Transverse colon (tissue), 4 donors: Measurements from ENCODE around the gene FGD5.

ENCODE experiments used
- CTCF ChIP-seq, 5 experiments: fragments of 200-600 bp in 3 of 5; fragments of 450-650 bp in 2 of 5; sonication (generic) in 3 of 5; IDR thresholded peaks; 1 replicate in 2 of 5; 2 replicates in 3 of 5; pipeline ENCODE4 v1.5.1; 2016 to 2017; ENCODE audit warnings: antibody characterized with exemption in 5 of 5, inconsistent platforms in 3 of 5, mild to moderate bottlenecking in 2 of 5, moderate library complexity in 1 of 5
- EP300 ChIP-seq: sonication (generic); formaldehyde crosslinking; IDR thresholded peaks from one replicate; pipeline ENCODE4 v1.6.1; 2017; ENCODE audit warnings: antibody characterized with exemption, low read depth
- POLR2A ChIP-seq: fragments of 450-650 bp; IDR thresholded peaks from one replicate; pipeline ENCODE4 v1.6.1; 2016; ENCODE audit warnings: antibody characterized with exemption, mild to moderate bottlenecking, moderate library complexity
- POLR2AphosphoS5 ChIP-seq, 3 donors: sonication (generic); formaldehyde crosslinking; IDR thresholded peaks; one replicate each; pipeline ENCODE4 v1.6.1; 2016; ENCODE audit warnings: antibody characterized with exemption in 3 of 3

DNA sequence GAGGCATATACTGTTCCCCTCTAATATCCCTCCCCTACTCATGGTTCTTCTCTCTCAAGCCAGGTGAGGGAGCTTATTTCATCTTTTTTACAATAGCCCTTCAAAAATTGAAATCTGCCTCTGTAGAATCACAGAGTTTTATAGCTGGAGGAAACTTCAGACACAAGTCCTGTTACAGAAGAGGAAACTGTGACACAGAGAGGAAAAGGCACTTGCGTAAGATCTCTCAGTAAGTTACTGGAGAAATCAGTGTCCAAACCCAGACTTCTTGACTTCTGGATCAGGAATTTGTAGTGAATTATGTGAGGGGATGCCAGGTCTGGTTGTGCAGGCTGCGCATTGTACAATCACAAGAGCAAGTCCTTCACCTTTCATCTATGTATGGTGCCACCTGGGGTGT lies 4.6 kb downstream of the FGD5 start:
- TF ChIP-seq CTCF (IDR thresholded peaks at IDR 0.05) (no peak), POLR2AphosphoS5 (IDR thresholded peaks at IDR 0.05) (no peak), POLR2A (no peak), EP300 (no peak)
